Kidney (tissue), 14 donors: ENCODE results near the gene PHOSPHO2. TPM values are rescaled to one million over a fixed set of nuclear protein-coding genes. Genes with fewer than 3 reads are reported as not detected.

ENCODE experiments used
- DNase-seq, 5 donors: peaks; one replicate each; pipeline ENCODE4 v3.0.0-alpha.2; 2013 to 2020
- FAIRE-seq: peaks from 2 replicates; lab custom pipeline; 2012; peaks lifted over from hg19 to GRCh38; lab: Jason Lieb, UNC
- H3K27ac ChIP-seq, 2 donors: one replicate each; pipeline ENCODE4 v1.7.0; 2013; ENCODE audit warnings: low read depth in 2 of 2, low read length in 2 of 2, inconsistent platforms in 1 of 2
- H3K27me3 ChIP-seq: one replicate; pipeline ENCODE4 v1.7.1; 2013; ENCODE audit warnings: low read length, inconsistent platforms; ENCODE audit not compliant: control insufficient read depth, insufficient read depth
- H3K36me3 ChIP-seq, 3 donors: one replicate each; pipeline versions ENCODE4 v1.7.0 to v1.7.1; 2013; ENCODE audit warnings: low read length in 3 of 3, control low read depth in 1 of 3, inconsistent platforms in 1 of 3; ENCODE audit not compliant: insufficient read depth in 3 of 3, control insufficient read depth in 2 of 3
- H3K4me1 ChIP-seq, 3 donors: one replicate each; pipeline versions ENCODE4 v1.7.0 to v1.7.1; 2013; ENCODE audit warnings: low read length in 3 of 3, inconsistent platforms in 1 of 3, low read depth in 1 of 3; ENCODE audit not compliant: control insufficient read depth in 2 of 3, insufficient read depth in 2 of 3
- H3K4me3 ChIP-seq, 3 donors: one replicate each; pipeline versions ENCODE4 v1.7.0 to v1.8.1; 2013; ENCODE audit warnings: low read length in 3 of 3, control low read depth in 1 of 3, inconsistent platforms in 1 of 3
- H3K9ac ChIP-seq, 3 donors: one replicate each; pipeline versions ENCODE4 v1.7.0 to v1.7.1; 2013; ENCODE audit warnings: low read length in 3 of 3, control low read depth in 1 of 3, inconsistent platforms in 1 of 3
- H3K9me3 ChIP-seq, 3 donors: one replicate each; pipeline versions ENCODE4 v1.7.0 to v1.7.1; 2013; ENCODE audit warnings: low read length in 3 of 3, control low read depth in 1 of 3, inconsistent platforms in 1 of 3; ENCODE audit not compliant: control insufficient read depth in 2 of 3, insufficient read depth in 1 of 3
- CTCF ChIP-seq: IDR thresholded peaks from 3 replicates; pipeline ENCODE4 v1.5.1; 2012; ENCODE audit warnings: mild to moderate bottlenecking, moderate library complexity, borderline replicate concordance; ENCODE audit not compliant: insufficient read depth; ENCODE audit errors: extremely low read depth
- intact Hi-C: fragments of 100-400 bp; cut with DNase I; formaldehyde crosslinking; loops from one replicate; pipeline ENCODE4 v1.11.1; 2022
- polyA plus RNA-seq: library from polyadenylated mRNA; stranded (reverse); fragments of 350-450 nt; fragmentation: Illumina TruSeq; extraction: RNeasy Lipid Tissue Mini Kit (QIAGEN cat#74804); gene quantifications from one replicate; pipeline ENCODE4 v1.2.3, GENCODE V29; 2014; ENCODE audit warnings: low read depth, low replicate concordance; ENCODE audit not compliant: insufficient read depth
- total RNA-seq: library from RNA; stranded (reverse); fragmentation: NEBNext Ultra II Directional; extraction: Animal tissue kit (Norgen Biotek cat#: 25700); gene quantifications from one replicate; pipeline ENCODE4 v1.2.1, GENCODE V29; 2021
- donor health status: control.
- donor health status: control.
- donor health status: control.
- donor health status: control.
- donor health status: control.
- donor health status: DM: yes; HTN: yes; CAD: no.
- donor health status: Normal renal cell carcinoma (clear cell type).

The PHOSPHO2 gene
- total and polyA plus RNA-seq, 2 donors from 2014 or later = 4.5 to 7.5 TPM

GRCh38 chr2:169676357-169676756 lies 17.9 kb upstream of the PHOSPHO2 start:
- no peaks in the 10 kb centered on the region for H3K4me1 ChIP-seq
- H3K36me3 ChIP-seq = no peaks in the 10 kb centered on the region
- TF ChIP-seq CTCF = no peak
- DNase-seq = no peak
- intact Hi-C loops = no loop called here
- H3K9me3 ChIP-seq = no peaks in the 10 kb centered on the region
- no peak overlapping the region for H3K27ac ChIP-seq
- no peak overlapping the region for H3K4me3 ChIP-seq
- no peak for FAIRE-seq
- no peaks in the 10 kb centered on the region for H3K27me3 ChIP-seq
- no peak overlapping the region for H3K9ac ChIP-seq

- H3K9me3 ChIP-seq = no peaks in the 10 kb centered on the region
- H3K4me1 ChIP-seq = no peaks in the 10 kb centered on the region
- H3K4me3 ChIP-seq = no peak overlapping the region
- FAIRE-seq = no peak
- H3K9ac ChIP-seq = no peak overlapping the region
- no peak overlapping the region for H3K27ac ChIP-seq
- H3K36me3 ChIP-seq = no peaks in the 10 kb centered on the region
- no peaks in the 10 kb centered on the region for H3K27me3 ChIP-seq
- TF ChIP-seq CTCF = no peak
- intact Hi-C loops = no loop called here
- DNase-seq = no peak
Observed at GRCh38 chr2:169676850-169677249, 17.4 kb upstream of the PHOSPHO2 start.

- Histone ChIP-seq H3K9me3 (no peaks in the 10 kb centered on the region), H3K4me3 (no peak overlapping the region), H3K36me3 (no peaks in the 10 kb centered on the region), H3K27ac (no peak overlapping the region), H3K27me3 (no peaks in the 10 kb centered on the region), H3K9ac (no peak overlapping the region), H3K4me1 (no peaks in the 10 kb centered on the region)
- FAIRE-seq = no peak
- intact Hi-C loops = no loop called here
- no peak for TF ChIP-seq CTCF
- DNase-seq = no peak
Observed at GRCh38 chr2:169683054-169683424, 11.2 kb upstream of the PHOSPHO2 start.
